A673 (cell line): ENCODE data around the gene ITGB6. TPM values are rescaled to one million over a fixed set of nuclear protein-coding genes. Genes with fewer than 3 reads are reported as not detected.

Experiments
- BruUV-seq: library from RNA; stranded (reverse); fragments of 400-500 nt; replicated peaks from 2 replicates; lab custom pipeline; 2021; lab: Mats Ljungman, UMichigan
- CTCF ChIA-PET: fragments of 300-600 bp; sonication (Branson Sonifier 250); formaldehyde crosslinking; loops from one replicate; lab custom pipeline; 2022; ENCODE audit warnings: antibody characterized with exemption; lab: Charles Lee
- POLR2A ChIA-PET: fragments of 300-600 bp; sonication (Branson Sonifier 250); formaldehyde crosslinking; loops from one replicate; lab custom pipeline; 2022; ENCODE audit warnings: antibody characterized with exemption; ENCODE audit not compliant: low non-redundant PET; lab: Charles Lee
- DNase-seq: peaks from one replicate; pipeline ENCODE4 v3.0.0-alpha.2; 2015; ENCODE audit warnings: low spot score
- H3K27ac ChIP-seq: fragments of 200-600 bp; sonication (generic); 2 replicates; pipeline ENCODE4 v1.5.1; 2016; ENCODE audit warnings: mixed run types, low read depth, mild to moderate bottlenecking, mixed read lengths, antibody characterized with exemption, low read length; ENCODE audit not compliant: poor library complexity, severe bottlenecking
- H3K27me3 ChIP-seq: fragments of 200-600 bp; sonication (generic); replicated peaks from 2 replicates; pipeline ENCODE4 v1.6.1; 2017; ENCODE audit warnings: mixed run types, low read depth, mild to moderate bottlenecking, mixed read lengths, antibody characterized with exemption, low read length; ENCODE audit not compliant: insufficient read depth, poor library complexity
- H3K36me3 ChIP-seq: fragments of 200-600 bp; sonication (generic); 2 replicates; pipeline ENCODE4 v1.6.1; 2016; ENCODE audit warnings: mixed run types, mild to moderate bottlenecking, mixed read lengths, antibody characterized with exemption, low read length; ENCODE audit not compliant: insufficient read depth, poor library complexity, severe bottlenecking
- H3K4me1 ChIP-seq: fragments of 200-600 bp; sonication (generic); 2 replicates; pipeline ENCODE4 v1.6.1; 2017; ENCODE audit warnings: mixed run types, mild to moderate bottlenecking, mixed read lengths, antibody characterized with exemption, low read length; ENCODE audit not compliant: insufficient read depth, poor library complexity, severe bottlenecking
- H3K4me3 ChIP-seq: fragments of 200-600 bp; sonication (generic); 2 replicates; pipeline ENCODE4 v1.5.1; 2016; ENCODE audit warnings: low read depth, mixed run types, mild to moderate bottlenecking, mixed read lengths, low read length; ENCODE audit not compliant: poor library complexity, severe bottlenecking
- H3K9me3 ChIP-seq: fragments of 200-600 bp; sonication (generic); 2 replicates; pipeline ENCODE4 v1.6.1; 2016; ENCODE audit warnings: mixed run types, low read depth, mild to moderate bottlenecking, mixed read lengths, antibody characterized with exemption, low read length; ENCODE audit not compliant: poor library complexity, severe bottlenecking
- EZH2 ChIP-seq: fragments of 200-600 bp; sonication (generic); IDR thresholded peaks from 2 replicates; pipeline ENCODE4 v1.6.1; 2017; ENCODE audit warnings: borderline replicate concordance, low read depth, mild to moderate bottlenecking, mixed read lengths, antibody characterized with exemption, low read length; ENCODE audit not compliant: poor library complexity, severe bottlenecking
- intact Hi-C: fragments of 100-400 bp; cut with micrococcal nuclease; formaldehyde crosslinking; loops from one replicate; pipeline ENCODE4 v1.10.0; 2022; ENCODE audit not compliant: unreplicated experiment
- total RNA-seq: library from RNA; stranded (reverse); gene quantifications from 2 replicates; pipeline ENCODE4 v1.2.3, GENCODE V29; 2021
- TF ChIP-seq, protein P1 (sequence below): fragments of 300-800, 200-600 bp; sonication (generic); conservative IDR thresholded peaks from 2 replicates; pipeline ENCODE4 v1.5.1; 2017; ENCODE audit warnings: low read depth, mild to moderate bottlenecking, antibody characterized with exemption, low read length, moderate library complexity, mixed read lengths

ITGB6 gene
- total RNA-seq, 1 experiment from 2014 or later, result not detected

GRCh38 chr2:160209516-160209856 lies 9.4 kb upstream of the ITGB6 start:
- ChIA-PET CTCF (no interaction called here), POLR2A (no interaction called here)
- H3K4me1 ChIP-seq, result no peaks in the 10 kb centered on the region
- TF ChIP-seq EZH2, result no peak
- TF ChIP-seq, protein P1, sequence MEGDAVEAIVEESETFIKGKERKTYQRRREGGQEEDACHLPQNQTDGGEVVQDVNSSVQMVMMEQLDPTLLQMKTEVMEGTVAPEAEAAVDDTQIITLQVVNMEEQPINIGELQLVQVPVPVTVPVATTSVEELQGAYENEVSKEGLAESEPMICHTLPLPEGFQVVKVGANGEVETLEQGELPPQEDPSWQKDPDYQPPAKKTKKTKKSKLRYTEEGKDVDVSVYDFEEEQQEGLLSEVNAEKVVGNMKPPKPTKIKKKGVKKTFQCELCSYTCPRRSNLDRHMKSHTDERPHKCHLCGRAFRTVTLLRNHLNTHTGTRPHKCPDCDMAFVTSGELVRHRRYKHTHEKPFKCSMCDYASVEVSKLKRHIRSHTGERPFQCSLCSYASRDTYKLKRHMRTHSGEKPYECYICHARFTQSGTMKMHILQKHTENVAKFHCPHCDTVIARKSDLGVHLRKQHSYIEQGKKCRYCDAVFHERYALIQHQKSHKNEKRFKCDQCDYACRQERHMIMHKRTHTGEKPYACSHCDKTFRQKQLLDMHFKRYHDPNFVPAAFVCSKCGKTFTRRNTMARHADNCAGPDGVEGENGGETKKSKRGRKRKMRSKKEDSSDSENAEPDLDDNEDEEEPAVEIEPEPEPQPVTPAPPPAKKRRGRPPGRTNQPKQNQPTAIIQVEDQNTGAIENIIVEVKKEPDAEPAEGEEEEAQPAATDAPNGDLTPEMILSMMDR, result no peak
- intact Hi-C loops, result loop anchor here (5.0 kb wide), 1 partner anchor 97 kb away; no protein-coding TSS in a partner anchor
- no TSS peak for BruUV-seq
- H3K27ac ChIP-seq, result no peak overlapping the region
- H3K9me3 ChIP-seq, result no peaks in the 10 kb centered on the region
- H3K36me3 ChIP-seq, result no peaks in the 10 kb centered on the region
- DNase-seq, result no peak
- H3K27me3 ChIP-seq, result no peaks in the 10 kb centered on the region
- no peak overlapping the region for H3K4me3 ChIP-seq

DNA sequence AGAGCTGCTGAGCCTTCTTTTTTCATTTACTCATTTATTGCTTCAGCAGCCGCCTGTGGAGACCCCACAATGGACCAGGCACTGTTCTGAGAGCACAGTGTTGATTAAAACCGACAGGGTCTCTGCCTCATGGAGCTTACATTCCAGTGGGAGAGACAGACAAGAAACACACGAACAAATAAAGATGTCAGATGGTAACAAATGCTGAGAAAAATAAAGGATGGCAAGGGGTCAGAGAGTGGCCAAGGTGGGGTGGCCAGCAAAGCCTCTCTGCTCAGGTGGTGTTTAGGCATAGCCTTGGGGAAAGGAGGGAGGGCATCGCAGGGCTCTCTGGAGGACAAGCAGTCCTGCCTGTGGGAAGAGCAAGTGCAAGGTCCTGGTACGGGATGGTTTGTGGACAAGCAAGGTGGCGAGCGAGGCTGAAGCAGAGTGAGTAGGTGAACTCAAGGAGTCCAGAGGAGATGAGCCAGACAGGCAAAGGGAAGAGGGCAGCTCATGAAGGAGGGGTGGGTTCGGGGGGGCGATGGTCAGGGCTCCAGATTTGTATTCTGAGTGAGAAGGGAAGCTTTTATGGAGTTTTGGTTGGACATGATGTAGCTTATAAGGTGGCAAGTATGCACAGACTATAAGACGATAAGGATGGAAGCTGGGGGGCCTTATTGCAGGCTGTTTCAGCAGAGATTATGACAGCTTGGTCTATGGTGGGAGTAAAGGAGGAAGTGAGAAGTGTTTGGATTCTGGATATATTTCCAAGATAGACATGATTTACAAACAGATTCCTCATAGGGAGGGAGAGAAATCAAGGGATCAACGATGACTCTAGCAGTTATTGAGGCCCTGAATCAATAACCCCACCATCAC lies 8.8 kb upstream of the ITGB6 start:
- H3K36me3 ChIP-seq, result no peaks in the 10 kb centered on the region
- H3K27me3 ChIP-seq, result no peaks in the 10 kb centered on the region
- H3K9me3 ChIP-seq, result no peaks in the 10 kb centered on the region
- POLR2A ChIA-PET, result no interaction called here
- H3K27ac ChIP-seq, result no peak overlapping the region
- no TSS peak for BruUV-seq
- intact Hi-C loops, result loop anchor here (5.0 kb wide), 1 partner anchor 97 kb away; no protein-coding TSS in a partner anchor
- no peak for DNase-seq
- no peak overlapping the region for H3K4me3 ChIP-seq
- no peak for TF ChIP-seq EZH2
- TF ChIP-seq, protein P1, result no peak
- CTCF ChIA-PET, result interaction anchor here (0.6 kb wide), 1 partner anchor 762 kb away, joined by 3 read pairs; no protein-coding TSS in a partner anchor
- H3K4me1 ChIP-seq, result no peaks in the 10 kb centered on the region

DNA sequence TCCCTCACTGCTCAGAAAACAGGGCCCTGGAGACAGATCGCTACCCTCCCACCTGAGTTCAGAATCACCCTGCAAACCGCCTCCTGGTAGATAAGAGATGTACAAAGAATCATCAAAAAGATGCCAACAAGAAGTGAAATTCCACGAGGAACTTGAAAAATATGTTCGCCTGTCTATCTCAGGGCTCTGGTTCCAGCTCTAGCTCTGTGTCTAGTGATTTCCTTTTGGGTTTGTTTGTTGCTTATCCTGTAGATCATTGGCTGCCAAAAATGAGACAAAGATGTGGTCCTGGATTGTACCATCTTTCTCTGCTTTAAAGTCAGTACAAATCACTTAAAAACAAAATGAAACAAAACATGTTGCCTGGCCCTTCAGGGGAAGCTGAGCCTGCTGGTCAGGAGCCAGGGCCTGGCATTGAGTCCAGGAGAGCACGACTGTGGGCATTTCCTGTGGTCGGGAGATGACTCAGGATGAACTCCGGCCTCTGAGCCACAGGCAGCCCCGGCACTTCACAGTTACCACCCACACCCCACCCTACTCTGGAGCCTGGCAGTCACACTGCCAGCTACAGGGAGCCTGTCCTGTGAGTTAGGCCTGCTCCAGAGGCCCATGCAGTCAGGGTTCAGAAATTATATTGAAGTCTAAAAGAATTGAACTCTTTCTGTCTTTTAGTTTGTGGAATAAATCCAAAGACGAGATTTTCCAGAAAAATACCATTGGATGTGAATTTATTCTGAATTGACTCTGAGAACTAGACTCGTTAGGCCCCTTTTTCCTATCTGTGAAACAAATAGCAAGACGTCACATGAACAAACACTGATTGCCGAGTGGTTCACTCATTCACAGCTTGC lies 8.0 kb upstream of the ITGB6 start:
- DNase-seq, result no peak
- ChIA-PET CTCF (no interaction called here), POLR2A (no interaction called here)
- TF ChIP-seq, protein P1, result no peak
- no peak for TF ChIP-seq EZH2
- BruUV-seq, result no TSS peak
- Histone ChIP-seq H3K9me3 (no peaks in the 10 kb centered on the region), H3K4me3 (no peak overlapping the region), H3K27me3 (no peaks in the 10 kb centered on the region), H3K36me3 (no peaks in the 10 kb centered on the region), H3K4me1 (no peaks in the 10 kb centered on the region), H3K27ac (no peak overlapping the region)
- intact Hi-C loops, result loop anchor here (5.0 kb wide), 1 partner anchor 96 kb away; no protein-coding TSS in a partner anchor
